Mesenchymal stem cell (in vitro differentiated cells and primary cell): ENCODE results near the gene STX1A.

Experiments
- DNase-seq: peaks from one replicate; pipeline ENCODE4 v3.0.0-alpha.2; 2013
- H2AFZ ChIP-seq: one replicate; pipeline ENCODE4 v1.6.1; 2013; ENCODE audit warnings: low read depth, mild to moderate bottlenecking, control low read depth, inconsistent platforms, low read length, moderate library complexity
- H2AK5ac ChIP-seq: 2 replicates; pipeline ENCODE4 v1.6.1; 2013; ENCODE audit warnings: low read length, moderate library complexity, mild to moderate bottlenecking, inconsistent platforms; ENCODE audit not compliant: severe bottlenecking
- H2BK120ac ChIP-seq: one replicate; pipeline ENCODE4 v1.6.1; 2013; ENCODE audit warnings: low read depth, mild to moderate bottlenecking, inconsistent platforms, low read length, moderate library complexity
- H2BK12ac ChIP-seq, 2 experiments: one replicate each; pipeline ENCODE4 v1.6.1; 2013; ENCODE audit warnings: inconsistent platforms in 2 of 2, low read length in 2 of 2, mild to moderate bottlenecking in 2 of 2, moderate library complexity in 2 of 2, control low read depth in 1 of 2
- H2BK15ac ChIP-seq: one replicate; pipeline ENCODE4 v1.6.1; 2013; ENCODE audit warnings: mild to moderate bottlenecking, low read depth, inconsistent platforms; ENCODE audit not compliant: poor library complexity, severe bottlenecking
- H2BK5ac ChIP-seq: 2 replicates; pipeline ENCODE4 v1.6.1; 2013; ENCODE audit warnings: low read depth, mild to moderate bottlenecking, low read length, control low read depth, inconsistent platforms; ENCODE audit not compliant: poor library complexity, severe bottlenecking
- H3K14ac ChIP-seq, 2 experiments: one replicate each; pipeline ENCODE4 v1.6.1; 2013; ENCODE audit warnings: inconsistent platforms in 2 of 2, low read length in 2 of 2, control low read depth in 1 of 2, mild to moderate bottlenecking in 1 of 2, moderate library complexity in 1 of 2
- H3K18ac ChIP-seq, 2 experiments: one replicate each; pipeline ENCODE4 v1.6.1; 2013; ENCODE audit warnings: inconsistent platforms in 2 of 2, low read length in 2 of 2, control low read depth in 1 of 2, low read depth in 1 of 2, mild to moderate bottlenecking in 1 of 2
- H3K23ac ChIP-seq, 2 experiments: one replicate each; pipeline ENCODE4 v1.6.1; 2013; ENCODE audit warnings: inconsistent platforms in 2 of 2, low read length in 2 of 2, mild to moderate bottlenecking in 2 of 2, moderate library complexity in 2 of 2, control low read depth in 1 of 2
- H3K27ac ChIP-seq: 2 replicates; pipeline ENCODE4 v1.5.1; 2013; ENCODE audit warnings: mild to moderate bottlenecking, moderate library complexity, low read length, control low read depth, inconsistent platforms; ENCODE audit not compliant: poor library complexity, severe bottlenecking
- H3K27me3 ChIP-seq, 2 experiments: 2 replicates each; pipeline versions ENCODE4 v1.6.1 to v1.7.0; 2013; ENCODE audit warnings: low read length in 2 of 2, mild to moderate bottlenecking in 2 of 2, moderate library complexity in 2 of 2, control low read depth in 1 of 2, inconsistent platforms in 1 of 2; ENCODE audit not compliant: control insufficient read depth in 1 of 2, insufficient read depth in 1 of 2
- H3K36me3 ChIP-seq, 2 experiments: 2 replicates each; pipeline versions ENCODE4 v1.6.1 to v1.7.0; 2013; ENCODE audit warnings: low read length in 2 of 2, control low read depth in 1 of 2, inconsistent platforms in 1 of 2, low read depth in 1 of 2, mild to moderate bottlenecking in 1 of 2; ENCODE audit not compliant: insufficient read depth in 2 of 2, control insufficient read depth in 1 of 2
- H3K4ac ChIP-seq, 2 experiments: one replicate each; pipeline ENCODE4 v1.6.1; 2013; ENCODE audit warnings: inconsistent platforms in 2 of 2, low read length in 2 of 2, mild to moderate bottlenecking in 2 of 2, moderate library complexity in 2 of 2, control low read depth in 1 of 2, low read depth in 1 of 2
- H3K4me1 ChIP-seq: 2 replicates; pipeline ENCODE4 v1.6.1; 2013; ENCODE audit warnings: low read depth, low read length, control low read depth; ENCODE audit not compliant: control insufficient read depth, insufficient read depth
- H3K4me2 ChIP-seq: 2 replicates; pipeline ENCODE4 v1.6.1; 2013; ENCODE audit warnings: low read length, mild to moderate bottlenecking, inconsistent platforms; ENCODE audit not compliant: poor library complexity, severe bottlenecking
- H3K4me3 ChIP-seq, 2 experiments: 2 replicates each; pipeline versions ENCODE4 v1.5.1 to v1.7.0; 2013; ENCODE audit warnings: low read length in 2 of 2, mild to moderate bottlenecking in 2 of 2, control low read depth in 1 of 2, low read depth in 1 of 2; ENCODE audit not compliant: insufficient read depth in 1 of 2
- H3K79me1 ChIP-seq: replicated peaks from 2 replicates; pipeline ENCODE4 v1.6.1; 2013; ENCODE audit warnings: mild to moderate bottlenecking, control low read depth, low read length, inconsistent platforms; ENCODE audit not compliant: poor library complexity, severe bottlenecking
- H3K9ac ChIP-seq: 2 replicates; pipeline ENCODE4 v1.7.0; 2013; ENCODE audit warnings: mild to moderate bottlenecking, low read length, moderate library complexity
- H3K9me3 ChIP-seq: 2 replicates; pipeline ENCODE4 v1.7.0; 2013; ENCODE audit warnings: mild to moderate bottlenecking, low read length; ENCODE audit not compliant: control insufficient read depth
- H4K8ac ChIP-seq: one replicate; pipeline ENCODE4 v1.6.1; 2013; ENCODE audit warnings: inconsistent platforms, mild to moderate bottlenecking, low read length, moderate library complexity
- H4K91ac ChIP-seq: one replicate; pipeline ENCODE4 v1.6.1; 2013; ENCODE audit warnings: mild to moderate bottlenecking, low read length, inconsistent platforms
- WGBS: methylation state at CpG from one replicate; pipeline ENCODE4 v1.1.7; 2013; ENCODE audit warnings: mixed read lengths; 5-methylcytosine and 5-hydroxymethylcytosine counted together

STX1A gene

GRCh38 chr7:73734619-73735527, 15.4 kb upstream of the STX1A start:
- Histone ChIP-seq H3K9me3 (no peaks in the 10 kb centered on the region), H3K4me2 (no peak overlapping the region), H3K4ac (peak overlapping the region in 1 of 2 experiments; percentile 5), H3K36me3 (peaks cover 20 to 26% of the 10 kb centered on the region in 2 experiments), H3K79me1 (peaks cover 17% of the 10 kb centered on the region), H3K4me1 (peaks cover 16% of the 10 kb centered on the region), H3K14ac (peak overlapping the region in 1 of 2 experiments; percentile 21), H3K23ac (no peak overlapping the region), H2AK5ac (no peak overlapping the region), H2BK15ac (no peak overlapping the region), H3K18ac (peak overlapping the region in 1 of 2 experiments; percentile 34), H3K27ac (peak overlapping the region; percentile 34), H2BK120ac (no peak overlapping the region), H3K27me3 (no peaks in the 10 kb centered on the region), H4K91ac (peak overlapping the region; percentile 65), H3K9ac (peak overlapping the region; percentile 63), H2AFZ (no peak overlapping the region), H2BK5ac (no peak overlapping the region), H3K4me3 (no peak overlapping the region), H2BK12ac (peak overlapping the region in 1 of 2 experiments; percentile 12), H4K8ac (peak overlapping the region; percentile 71)
- peak; percentile 88 for DNase-seq
- WGBS = 64% methylated on average over 16 of the region's 16 CpGs

- WGBS = 87% methylated on average over 2 of the region's 2 CpGs
- peaks cover 17 to 23% of the 10 kb centered on the region in 2 experiments for H3K36me3 ChIP-seq
- no peak overlapping the region for H2BK120ac ChIP-seq
- H3K27ac ChIP-seq = no peak overlapping the region
- no peak overlapping the region for H3K18ac ChIP-seq
- peaks cover 11% of the 10 kb centered on the region for H3K79me1 ChIP-seq
- no peak overlapping the region for H3K9ac ChIP-seq
- H3K4ac ChIP-seq = no peak overlapping the region
- no peak overlapping the region for H3K14ac ChIP-seq
- peaks cover 4% of the 10 kb centered on the region for H3K4me1 ChIP-seq
- H4K91ac ChIP-seq = no peak overlapping the region
- no peak overlapping the region for H4K8ac ChIP-seq
- no peaks in the 10 kb centered on the region for H3K9me3 ChIP-seq
- no peak overlapping the region for H3K23ac ChIP-seq
- no peak overlapping the region for H2BK15ac ChIP-seq
- no peak overlapping the region for H2AFZ ChIP-seq
- no peak overlapping the region for H2BK12ac ChIP-seq
- H3K4me3 ChIP-seq = no peak overlapping the region
- H2BK5ac ChIP-seq = no peak overlapping the region
- peaks cover 0 to 4% of the 10 kb centered on the region in 2 experiments for H3K27me3 ChIP-seq
- no peak overlapping the region for H3K4me2 ChIP-seq
- H2AK5ac ChIP-seq = no peak overlapping the region
- DNase-seq = no peak
These were observed 12.9 kb upstream of the STX1A start for GRCh38 chr7:73732397-73732796.

- Histone ChIP-seq H2BK120ac (no peak overlapping the region), H3K18ac (no peak overlapping the region), H2AK5ac (no peak overlapping the region), H3K4ac (no peak overlapping the region), H3K23ac (no peak overlapping the region), H3K36me3 (peaks cover 0 to 5% of the 10 kb centered on the region in 2 experiments), H4K91ac (no peak overlapping the region), H4K8ac (no peak overlapping the region), H3K4me1 (peaks cover 4% of the 10 kb centered on the region), H3K4me3 (no peak overlapping the region), H3K4me2 (no peak overlapping the region), H2BK5ac (no peak overlapping the region), H2AFZ (no peak overlapping the region), H3K9ac (no peak overlapping the region), H2BK15ac (no peak overlapping the region), H3K27me3 (peaks cover 3 to 11% of the 10 kb centered on the region in 2 experiments), H2BK12ac (no peak overlapping the region), H3K79me1 (no peaks in the 10 kb centered on the region), H3K27ac (no peak overlapping the region), H3K9me3 (no peaks in the 10 kb centered on the region), H3K14ac (no peak overlapping the region)
- no peak for DNase-seq
- WGBS = 59% methylated on average over 3 of the region's 3 CpGs
These were observed 11.0 kb upstream of the STX1A start for GRCh38 chr7:73730485-73730884.

GRCh38 chr7:73728551-73728950, 9.1 kb upstream of the STX1A start:
- H3K14ac ChIP-seq = no peak overlapping the region
- no peak overlapping the region for H2AK5ac ChIP-seq
- H2BK120ac ChIP-seq = no peak overlapping the region
- H4K91ac ChIP-seq = no peak overlapping the region
- H3K9me3 ChIP-seq = no peaks in the 10 kb centered on the region
- no peak overlapping the region for H3K4me2 ChIP-seq
- no peak overlapping the region for H3K27ac ChIP-seq
- H3K36me3 ChIP-seq = no peaks in the 10 kb centered on the region
- H2BK5ac ChIP-seq = no peak overlapping the region
- no peak overlapping the region for H2BK15ac ChIP-seq
- no peak overlapping the region for H3K9ac ChIP-seq
- WGBS = 79% methylated on average over 5 of the region's 5 CpGs
- no peak overlapping the region for H3K23ac ChIP-seq
- no peak overlapping the region for H4K8ac ChIP-seq
- no peak overlapping the region for H3K4ac ChIP-seq
- H3K4me1 ChIP-seq = no peaks in the 10 kb centered on the region
- H2BK12ac ChIP-seq = no peak overlapping the region
- H3K27me3 ChIP-seq = peaks cover 3 to 11% of the 10 kb centered on the region in 2 experiments
- no peak overlapping the region for H2AFZ ChIP-seq
- no peak for DNase-seq
- no peak overlapping the region for H3K4me3 ChIP-seq
- H3K18ac ChIP-seq = no peak overlapping the region
- H3K79me1 ChIP-seq = no peaks in the 10 kb centered on the region
